Measurements from ENCODE around the gene GRK4. TPM values are rescaled to one million over a fixed set of nuclear protein-coding genes. Genes with fewer than 3 reads are reported as not detected.

GRK4 gene
- total RNA-seq, 1 donor from 2014 or later: 1.3 TPM

DNA sequence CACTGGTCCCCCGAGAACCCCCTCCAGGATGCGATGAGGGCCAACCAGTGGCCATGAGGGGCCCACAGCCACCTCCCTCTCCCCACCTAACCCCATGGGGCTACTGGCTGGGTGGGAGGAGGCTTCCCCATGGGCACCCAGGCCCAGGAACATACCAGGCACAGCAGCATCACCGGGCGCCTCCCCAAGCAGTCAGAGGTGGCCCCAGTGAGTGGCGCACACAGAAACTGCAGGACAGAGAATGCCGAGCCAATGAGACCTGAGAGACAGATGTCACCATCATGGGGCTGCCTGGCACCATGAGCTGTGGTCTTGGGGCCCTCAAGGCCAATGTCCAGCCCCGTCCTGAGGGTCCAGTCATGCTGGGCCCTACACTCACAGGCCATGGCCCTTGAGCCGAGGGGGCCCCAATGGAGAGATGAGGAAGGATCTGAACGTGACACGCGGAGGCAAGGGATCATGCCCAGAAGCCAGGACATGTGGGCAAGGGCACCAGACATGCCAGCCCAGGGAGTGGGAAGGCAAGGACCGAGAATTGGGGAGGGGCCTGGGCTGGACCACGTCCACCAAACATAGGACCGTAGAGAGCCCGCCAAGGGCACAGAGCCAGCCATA is 30.3 kb upstream of the GRK4 start:
- Histone ChIP-seq H3K27me3 (no peaks in the 10 kb centered on the region), H3K79me2 (ENCODE audit: low read depth) (peaks cover 38% of the 10 kb centered on the region), H3K9ac (no peak overlapping the region), H3F3A (ENCODE audit: low read depth) (peaks cover 33% of the 10 kb centered on the region), H3K4me2 (peak overlapping the region; percentile 92), H3K4me3 (peak overlapping the region; percentile 92), H3K4me1 (peaks cover 15% of the 10 kb centered on the region), H3K27ac (peak overlapping the region; percentile 29), H3K36me3 (no peaks in the 10 kb centered on the region), H2AFZ (replicated peaks) (no peak overlapping the region), H4K20me1 (ENCODE audit: low read depth) (peaks cover 42% of the 10 kb centered on the region), H3K9me3 (ENCODE audit: low read depth) (no peaks in the 10 kb centered on the region)
- H3K9me3 Mint-ChIP-seq: no peaks in the 10 kb centered on the region
- DNase-seq (ENCODE audit: low spot score): no peak
- peaks cover 12% of the 10 kb centered on the region for H3K36me3 Mint-ChIP-seq
- H3K4me3 Mint-ChIP-seq: peak overlapping the region; percentile 90
- H3K27ac Mint-ChIP-seq: peak overlapping the region; percentile 66
- TF ChIP-seq EZH2phosphoT487 (IDR thresholded peaks at IDR 0.05) (no peak), EZH2 (IDR thresholded peaks at IDR 0.05) (no peak)
- TF ChIP-seq, protein P1, sequence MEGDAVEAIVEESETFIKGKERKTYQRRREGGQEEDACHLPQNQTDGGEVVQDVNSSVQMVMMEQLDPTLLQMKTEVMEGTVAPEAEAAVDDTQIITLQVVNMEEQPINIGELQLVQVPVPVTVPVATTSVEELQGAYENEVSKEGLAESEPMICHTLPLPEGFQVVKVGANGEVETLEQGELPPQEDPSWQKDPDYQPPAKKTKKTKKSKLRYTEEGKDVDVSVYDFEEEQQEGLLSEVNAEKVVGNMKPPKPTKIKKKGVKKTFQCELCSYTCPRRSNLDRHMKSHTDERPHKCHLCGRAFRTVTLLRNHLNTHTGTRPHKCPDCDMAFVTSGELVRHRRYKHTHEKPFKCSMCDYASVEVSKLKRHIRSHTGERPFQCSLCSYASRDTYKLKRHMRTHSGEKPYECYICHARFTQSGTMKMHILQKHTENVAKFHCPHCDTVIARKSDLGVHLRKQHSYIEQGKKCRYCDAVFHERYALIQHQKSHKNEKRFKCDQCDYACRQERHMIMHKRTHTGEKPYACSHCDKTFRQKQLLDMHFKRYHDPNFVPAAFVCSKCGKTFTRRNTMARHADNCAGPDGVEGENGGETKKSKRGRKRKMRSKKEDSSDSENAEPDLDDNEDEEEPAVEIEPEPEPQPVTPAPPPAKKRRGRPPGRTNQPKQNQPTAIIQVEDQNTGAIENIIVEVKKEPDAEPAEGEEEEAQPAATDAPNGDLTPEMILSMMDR (IDR thresholded peaks at IDR 0.05): no peak
- peaks cover 25% of the 10 kb centered on the region for H3K4me1 Mint-ChIP-seq
- peaks cover 13% of the 10 kb centered on the region for H3K27me3 Mint-ChIP-seq (ENCODE audit: insufficient read depth, low read depth)

DNA sequence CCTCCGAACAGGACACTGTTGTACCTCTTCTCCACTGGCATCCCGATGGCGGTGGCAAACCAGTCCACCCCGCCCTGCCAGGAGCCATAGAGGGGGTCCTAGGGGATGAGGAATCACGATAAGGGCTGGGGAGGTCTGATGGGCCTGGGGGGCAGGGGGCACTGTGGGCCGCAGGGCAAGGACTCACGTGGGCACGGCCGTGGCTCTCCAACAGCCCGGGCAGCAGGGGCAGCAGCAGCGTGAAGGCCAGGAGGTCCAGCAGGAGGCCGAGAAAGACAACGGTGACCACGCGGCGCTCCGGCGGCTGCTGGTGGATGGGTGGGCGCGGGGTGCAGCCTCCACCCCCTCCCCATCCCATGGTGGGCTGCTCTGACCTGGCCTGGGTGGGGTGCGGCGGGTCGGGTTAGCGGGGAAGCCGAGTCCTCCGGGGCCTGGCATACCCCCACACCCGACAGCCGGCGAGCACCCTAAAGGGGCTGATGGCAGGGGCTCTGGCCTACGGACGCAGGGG is 29.8 kb upstream of the GRK4 start:
- peaks cover 42% of the 10 kb centered on the region for H4K20me1 ChIP-seq (ENCODE audit: low read depth)
- no peak overlapping the region for H3K27ac ChIP-seq
- peak overlapping the region; percentile 92 for H3K4me3 ChIP-seq
- peaks cover 33% of the 10 kb centered on the region for H3F3A ChIP-seq (ENCODE audit: low read depth)
- no peaks in the 10 kb centered on the region for H3K9me3 ChIP-seq (ENCODE audit: low read depth)
- H3K9ac ChIP-seq: peak overlapping the region; percentile 55
- H2AFZ ChIP-seq (replicated peaks): no peak overlapping the region
- Mint-ChIP-seq H3K9me3 (no peaks in the 10 kb centered on the region), H3K4me3 (peak overlapping the region; percentile 90), H3K36me3 (peaks cover 12% of the 10 kb centered on the region), H3K27me3 (ENCODE audit: insufficient read depth, low read depth) (peaks cover 13% of the 10 kb centered on the region), H3K4me1 (peaks cover 25% of the 10 kb centered on the region), H3K27ac (no peak overlapping the region)
- H3K4me1 ChIP-seq: peaks cover 15% of the 10 kb centered on the region
- DNase-seq (ENCODE audit: low spot score): no peak
- H3K4me2 ChIP-seq: peak overlapping the region; percentile 92
- no peaks in the 10 kb centered on the region for H3K36me3 ChIP-seq
- H3K27me3 ChIP-seq: no peaks in the 10 kb centered on the region
- TF ChIP-seq EZH2 (IDR thresholded peaks at IDR 0.05) (no peak), EZH2phosphoT487 (IDR thresholded peaks at IDR 0.05) (no peak)
- TF ChIP-seq, protein P1 (IDR thresholded peaks at IDR 0.05): no peak
- H3K79me2 ChIP-seq (ENCODE audit: low read depth): peaks cover 38% of the 10 kb centered on the region

GRCh38 chr4:2934077-2934812 is 29.1 kb upstream of the GRK4 start:
- H3K36me3 Mint-ChIP-seq: peaks cover 11% of the 10 kb centered on the region
- H2AFZ ChIP-seq (replicated peaks): peak overlapping the region; percentile 46

More at GRCh38 chr4:2934077-2934812, 29.1 kb upstream of the GRK4 start:
- H4K20me1 ChIP-seq (ENCODE audit: low read depth): peaks cover 42% of the 10 kb centered on the region
- H3K4me3 Mint-ChIP-seq: peak overlapping the region; percentile 92
- no peak overlapping the region for H3K27ac ChIP-seq
- H3K4me1 ChIP-seq: peaks cover 15% of the 10 kb centered on the region
- H3K27me3 ChIP-seq: no peaks in the 10 kb centered on the region
- peaks cover 38% of the 10 kb centered on the region for H3K79me2 ChIP-seq (ENCODE audit: low read depth)
- no peak overlapping the region for H3K27ac Mint-ChIP-seq
- peak overlapping the region; percentile 92 for H3K4me3 ChIP-seq
- no peaks in the 10 kb centered on the region for H3K9me3 Mint-ChIP-seq
- DNase-seq (ENCODE audit: low spot score): peak; percentile 48
- peak overlapping the region; percentile 92 for H3K4me2 ChIP-seq
- no peaks in the 10 kb centered on the region for H3K9me3 ChIP-seq (ENCODE audit: low read depth)
- peaks cover 33% of the 10 kb centered on the region for H3F3A ChIP-seq (ENCODE audit: low read depth)
- TF ChIP-seq EZH2phosphoT487 (IDR thresholded peaks at IDR 0.05): no peak
- TF ChIP-seq, protein P1 (IDR thresholded peaks at IDR 0.05): no peak
- TF ChIP-seq EZH2 (IDR thresholded peaks at IDR 0.05): no peak
- peak overlapping the region; percentile 55 for H3K9ac ChIP-seq
- H3K36me3 ChIP-seq: no peaks in the 10 kb centered on the region
- peaks cover 13% of the 10 kb centered on the region for H3K27me3 Mint-ChIP-seq (ENCODE audit: insufficient read depth, low read depth)
- H3K4me1 Mint-ChIP-seq: peaks cover 23% of the 10 kb centered on the region
